ENCODE measurements around the gene HAUS7. TPM values are rescaled to one million over a fixed set of nuclear protein-coding genes. Genes with fewer than 3 reads are reported as not detected.

The HAUS7 gene
- total and polyA plus RNA-seq, 2 of the 8 experiments (the other 6 are each of a cell fraction or from before 2014, with no cell fraction given): 45.4 to 54.0 TPM

DNA sequence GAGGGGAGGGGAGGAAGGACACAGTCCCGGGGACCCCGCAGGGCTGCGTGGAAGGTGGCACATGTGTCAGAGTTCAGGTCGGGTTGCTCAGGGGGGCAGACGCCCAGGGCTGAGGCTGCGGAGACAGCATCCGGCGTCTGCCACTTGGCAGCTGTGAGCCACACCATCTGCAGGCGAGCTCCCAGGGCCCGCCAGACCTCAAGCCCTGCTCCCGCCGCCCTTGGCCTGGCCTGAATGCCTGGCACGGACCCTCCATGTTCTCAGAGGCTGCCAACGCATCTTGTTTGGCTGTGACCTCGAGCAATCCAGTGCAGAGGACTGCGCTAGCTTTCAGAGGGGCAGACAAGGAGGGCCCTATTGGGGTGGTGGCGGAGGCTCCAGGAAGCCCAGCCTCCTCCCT, 29.5 kb upstream of the HAUS7 start:
- Histone ChIP-seq H3K27me3 (replicated peaks in 1 of 4; ENCODE audit: control insufficient read depth in 3 of 4, extremely low read depth in 1 of 4, insufficient read depth in 3 of 4, low read length in 3 of 4) (peaks cover 0 to 2% (median 0%) of the 10 kb centered on the region in 4 experiments; a peak in 1 of 7 replicates), H3K9me3 (ENCODE audit: insufficient read depth in 2 of 2, low read depth in 1 of 2, low read length in 1 of 2) (no peaks in the 10 kb centered on the region), H4K91ac (replicated peaks; ENCODE audit: insufficient read length, low read length) (no peak overlapping the region), H2BK20ac (ENCODE audit: low read length) (no peak overlapping the region), H4K8ac (ENCODE audit: extremely low read depth, insufficient read depth, low read length) (no peak overlapping the region), H2AFZ (ENCODE audit: low read length) (no peak overlapping the region), H2BK5ac (ENCODE audit: low read depth, low read length) (no peak overlapping the region), H3K23ac (ENCODE audit: insufficient read length) (no peak overlapping the region), H3K36me3 (ENCODE audit: control insufficient read depth in 2 of 4, insufficient read depth in 4 of 4, low read length in 3 of 4) (no peaks in the 10 kb centered on the region), H3K18ac (ENCODE audit: extremely low read depth, low read length) (no peak overlapping the region), H3K23me2 (ENCODE audit: low read depth, low read length) (peaks cover 2% of the 10 kb centered on the region; the same call in 1 of the 2 replicates), H2BK120ac (replicated peaks; ENCODE audit: low read depth, low read length) (no peak overlapping the region), H4K20me1 (replicated peaks in 1 of 2; ENCODE audit: control insufficient read depth in 1 of 2, insufficient read depth in 2 of 2, low read length in 2 of 2) (peaks cover 0 to 4% of the 10 kb centered on the region in 2 experiments), H3K79me2 (ENCODE audit: control insufficient read depth in 1 of 2, insufficient read depth in 2 of 2, low read length in 2 of 2) (no peaks in the 10 kb centered on the region), H3K79me1 (ENCODE audit: low read depth, low read length) (no peaks in the 10 kb centered on the region), H2BK12ac (ENCODE audit: low read depth, low read length) (no peak overlapping the region), H3K9ac (replicated peaks in 1 of 4; ENCODE audit: extremely low read depth in 1 of 4, low read depth in 3 of 4, low read length in 3 of 4) (no peak overlapping the region), H3K56ac (replicated peaks; ENCODE audit: insufficient read length, low read depth, low read length) (no peak overlapping the region), H2BK15ac (ENCODE audit: low read length) (no peak overlapping the region), H3K27ac (ENCODE audit: low read depth, low read length) (no peak overlapping the region), H3K4me3 (ENCODE audit: extremely low read depth in 1 of 4, insufficient read depth in 2 of 4, low read depth in 3 of 4, low read length in 4 of 4) (no peak overlapping the region), H2AK5ac (ENCODE audit: low read depth, low read length) (no peak overlapping the region), H3K4ac (replicated peaks; ENCODE audit: insufficient read length, low read depth, low read length) (no peak overlapping the region), H3K4me1 (replicated peaks in 1 of 4; ENCODE audit: control insufficient read depth in 3 of 4, insufficient read depth in 4 of 4, low read length in 3 of 4) (peaks cover 0 to 4% (median 0%) of the 10 kb centered on the region in 4 experiments; a peak in 1 of 7 replicates), H4K5ac (ENCODE audit: insufficient read length, low read depth, low read length) (no peak overlapping the region), H3K4me2 (ENCODE audit: insufficient read depth in 1 of 2, low read depth in 2 of 2, low read length in 2 of 2) (no peak overlapping the region), H3K14ac (ENCODE audit: insufficient read length) (no peak overlapping the region)
- ChIA-PET CTCF (ENCODE audit: partially characterized antibody) (interaction anchor here (0.8 to 1.3 kb wide), 4 partner anchors 9 to 168 kb away, joined by 3 to 4 read pairs (median 3); no protein-coding TSS in a partner anchor), POLR2A (ENCODE audit: partially characterized antibody) (no interaction called here)
- 80% methylated on average over 3 of the region's 17 CpGs; no CpG with 5 or more reads in 1 of the 2 experiments for WGBS, 2 experiments (ENCODE audit: extremely low coverage in 1 of 2, insufficient coverage in 1 of 2, insufficient read length in 1 of 2, insufficient replicate concordance in 2 of 2, low coverage in 1 of 2, low lambda C conversion rate in 2 of 2, missing lambda C conversion rate in 1 of 2)
- FAIRE-seq (no peak), DNase-seq (ENCODE audit: low read depth in 1 of 2, low spot score in 2 of 2) (no peak)
- TF ChIP-seq KDM1A (IDR thresholded peaks at IDR 0.05; ENCODE audit: borderline replicate concordance, low read length) (no peak), POU5F1 (IDR thresholded peaks at IDR 0.05; ENCODE audit: low read depth, low read length) (no peak), CTBP2 (IDR thresholded peaks at IDR 0.05; ENCODE audit: borderline replicate concordance, insufficient read depth, insufficient read length, low read length) (no peak), FOSL1 (IDR thresholded peaks at IDR 0.05; ENCODE audit: insufficient read depth, low read depth, low read length) (no peak), BRCA1 (IDR thresholded peaks at IDR 0.05; ENCODE audit: low read depth, low read length) (no peak), SIX5 (IDR thresholded peaks at IDR 0.05; ENCODE audit: low read depth, low read length) (no peak), YY1 (IDR thresholded peaks at IDR 0.05; ENCODE audit: low read depth, low read length) (no peak), ASH2L (IDR thresholded peaks at IDR 0.05; ENCODE audit: low read length) (no peak), TAF1 (IDR thresholded peaks at IDR 0.05; ENCODE audit: low read depth, low read length) (no peak), SUZ12 (IDR thresholded peaks at IDR 0.05; ENCODE audit: low read length) (no peak), HDAC6 (IDR thresholded peaks at IDR 0.05; ENCODE audit: low read depth, low read length) (no peak), ZNF274 (IDR thresholded peaks at IDR 0.05; ENCODE audit: borderline replicate concordance, extremely low read depth, low read length) (no peak), KDM4A (IDR thresholded peaks at IDR 0.05; ENCODE audit: low read depth, low read length, severe bottlenecking) (no peak), RNF2 (IDR thresholded peaks at IDR 0.05; ENCODE audit: borderline replicate concordance, low read depth, low read length, missing control alignments, poor library complexity, severe bottlenecking) (no peak)
